ENCODE results near the gene FANCD2.

FANCD2 gene

GRCh38 chr3:10000686-10001085 lies 25.6 kb upstream of the FANCD2 start:
- TF ChIP-seq, protein P1, sequence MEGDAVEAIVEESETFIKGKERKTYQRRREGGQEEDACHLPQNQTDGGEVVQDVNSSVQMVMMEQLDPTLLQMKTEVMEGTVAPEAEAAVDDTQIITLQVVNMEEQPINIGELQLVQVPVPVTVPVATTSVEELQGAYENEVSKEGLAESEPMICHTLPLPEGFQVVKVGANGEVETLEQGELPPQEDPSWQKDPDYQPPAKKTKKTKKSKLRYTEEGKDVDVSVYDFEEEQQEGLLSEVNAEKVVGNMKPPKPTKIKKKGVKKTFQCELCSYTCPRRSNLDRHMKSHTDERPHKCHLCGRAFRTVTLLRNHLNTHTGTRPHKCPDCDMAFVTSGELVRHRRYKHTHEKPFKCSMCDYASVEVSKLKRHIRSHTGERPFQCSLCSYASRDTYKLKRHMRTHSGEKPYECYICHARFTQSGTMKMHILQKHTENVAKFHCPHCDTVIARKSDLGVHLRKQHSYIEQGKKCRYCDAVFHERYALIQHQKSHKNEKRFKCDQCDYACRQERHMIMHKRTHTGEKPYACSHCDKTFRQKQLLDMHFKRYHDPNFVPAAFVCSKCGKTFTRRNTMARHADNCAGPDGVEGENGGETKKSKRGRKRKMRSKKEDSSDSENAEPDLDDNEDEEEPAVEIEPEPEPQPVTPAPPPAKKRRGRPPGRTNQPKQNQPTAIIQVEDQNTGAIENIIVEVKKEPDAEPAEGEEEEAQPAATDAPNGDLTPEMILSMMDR (IDR thresholded peaks at IDR 0.05; ENCODE audit: insufficient read depth, low read depth, low read length, missing control alignments), result no peak
- no peak for DNase-seq (ENCODE audit: low read depth)
- no peak overlapping the region for H3K4me3 ChIP-seq (ENCODE audit: low read depth, low read length)

DNA sequence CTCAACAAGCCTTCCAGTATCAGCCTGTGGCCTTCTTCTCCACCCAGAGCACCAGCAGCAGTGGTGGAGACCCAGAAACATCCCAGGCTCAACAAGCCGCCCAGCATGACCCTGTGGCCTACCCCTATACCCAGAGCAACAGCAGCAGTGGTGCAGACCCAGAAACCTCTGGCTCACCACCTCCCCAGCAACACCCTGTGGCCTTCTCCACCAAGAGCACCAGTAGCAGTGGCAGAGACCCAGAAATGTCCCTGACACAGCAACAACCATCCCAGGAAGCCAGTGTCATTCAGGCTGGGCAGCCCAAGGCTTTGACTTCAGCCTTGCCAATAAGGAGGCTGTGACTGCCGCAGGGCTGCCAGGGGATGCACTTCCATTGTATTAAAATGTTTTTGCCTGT lies 23.3 kb upstream of the FANCD2 start:
- no peak for DNase-seq (ENCODE audit: low read depth)
- TF ChIP-seq, protein P1 (IDR thresholded peaks at IDR 0.05; ENCODE audit: insufficient read depth, low read depth, low read length, missing control alignments), result no peak
- no peak overlapping the region for H3K4me3 ChIP-seq (ENCODE audit: low read depth, low read length)

GRCh38 chr3:10004506-10004905 lies 21.7 kb upstream of the FANCD2 start:
- no peak overlapping the region for H3K4me3 ChIP-seq (ENCODE audit: low read depth, low read length)
- DNase-seq (ENCODE audit: low read depth), result no peak
- TF ChIP-seq, protein P1 (IDR thresholded peaks at IDR 0.05; ENCODE audit: insufficient read depth, low read depth, low read length, missing control alignments), result no peak

- TF ChIP-seq, protein P1 (IDR thresholded peaks at IDR 0.05; ENCODE audit: insufficient read depth, low read depth, low read length, missing control alignments), result no peak
- H3K4me3 ChIP-seq (ENCODE audit: low read depth, low read length), result no peak overlapping the region
- DNase-seq (ENCODE audit: low read depth), result no peak
Observed at GRCh38 chr3:10004960-10005564, 21.2 kb upstream of the FANCD2 start.

DNA sequence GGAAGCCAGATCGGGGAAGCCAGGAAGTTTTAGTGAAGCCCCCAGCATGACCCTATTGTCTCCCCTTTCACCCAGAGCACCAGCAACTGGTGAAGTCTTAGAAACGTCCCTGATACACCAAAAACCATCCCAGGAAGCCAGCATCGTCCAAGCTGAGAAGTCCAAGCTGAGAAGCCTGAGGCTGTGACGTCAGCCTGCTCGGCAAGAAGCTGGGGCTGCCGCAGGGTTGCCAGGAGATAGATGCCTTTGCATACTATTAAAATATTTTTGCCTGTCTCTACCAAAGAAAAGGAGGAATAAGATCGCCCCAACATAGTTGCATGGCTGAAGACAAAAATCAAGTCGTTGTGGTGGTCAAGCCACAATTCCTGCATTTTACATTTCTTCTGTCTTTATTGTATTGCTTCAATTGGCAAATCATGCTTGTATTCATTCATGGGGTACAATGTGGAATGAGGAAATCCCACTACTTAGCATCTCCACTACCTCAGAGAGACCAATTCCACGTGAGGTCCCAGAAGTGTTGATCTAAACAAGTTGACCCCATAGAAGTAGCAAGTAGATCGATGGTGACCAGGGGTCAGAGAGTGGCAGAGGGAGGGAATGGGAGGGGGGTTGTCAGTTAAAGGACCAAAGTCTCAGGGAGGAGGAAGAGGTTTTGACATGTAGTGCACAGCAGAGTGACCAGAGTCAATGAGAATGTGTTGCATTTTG lies 20.0 kb upstream of the FANCD2 start:
- TF ChIP-seq, protein P1 (IDR thresholded peaks at IDR 0.05; ENCODE audit: insufficient read depth, low read depth, low read length, missing control alignments), result no peak
- no peak for DNase-seq (ENCODE audit: low read depth)
- no peak overlapping the region for H3K4me3 ChIP-seq (ENCODE audit: low read depth, low read length)

- no peak for DNase-seq (ENCODE audit: low read depth)
- TF ChIP-seq, protein P1 (IDR thresholded peaks at IDR 0.05; ENCODE audit: insufficient read depth, low read depth, low read length, missing control alignments), result no peak
- H3K4me3 ChIP-seq (ENCODE audit: low read depth, low read length), result no peak overlapping the region
Observed at GRCh38 chr3:10006762-10007090, 19.5 kb upstream of the FANCD2 start.

All from GM12865 (cell line).